Nephron (organoid): ENCODE measurements around the gene SP2.

Experiments used
- H3K27ac Mint-ChIP-seq, 3 experiments: 2 replicates each; pipeline ENCODE4 v1.8.0; 2020; ENCODE audit warnings: mixed read lengths in 3 of 3, mild to moderate bottlenecking in 2 of 3, moderate library complexity in 1 of 3
- H3K27me3 Mint-ChIP-seq: 2 replicates; pipeline ENCODE4 v1.8.0; 2021; ENCODE audit warnings: low read depth, mild to moderate bottlenecking, moderate library complexity, mixed read lengths
- H3K36me3 Mint-ChIP-seq: 2 replicates; pipeline ENCODE4 v1.8.0; 2020; ENCODE audit warnings: low read depth, mixed read lengths
- H3K4me1 Mint-ChIP-seq: 2 replicates; pipeline ENCODE4 v1.8.0; 2020; ENCODE audit warnings: mixed read lengths
- H3K4me3 Mint-ChIP-seq, 3 experiments: 2 replicates each; pipeline ENCODE4 v1.8.0; 2020; ENCODE audit warnings: mild to moderate bottlenecking in 3 of 3, mixed read lengths in 3 of 3, moderate library complexity in 2 of 3
- H3K9me3 Mint-ChIP-seq: 2 replicates; pipeline ENCODE4 v1.8.0; 2020; ENCODE audit warnings: mixed read lengths
- CTCF ChIP-seq, 3 experiments: fragments of 200-600 bp; sonication (generic); IDR thresholded peaks; one replicate each; pipeline ENCODE4 v1.5.0; 2021; ENCODE audit warnings: antibody characterized with exemption in 3 of 3; ENCODE audit not compliant: unreplicated experiment in 3 of 3

Gene SP2

GRCh38 chr17:47894498-47895346 is 1.3 kb upstream of the SP2 start:
- peak overlapping the region; percentile 86 to 96 (median 96) for H3K27ac Mint-ChIP-seq
- no peak for TF ChIP-seq CTCF (IDR thresholded peaks at IDR 0.05; ENCODE audit: unreplicated experiment in 3 of 3)
- no peaks in the 10 kb centered on the region for H3K27me3 Mint-ChIP-seq
- H3K36me3 Mint-ChIP-seq, result no peaks in the 10 kb centered on the region
- H3K4me1 Mint-ChIP-seq, result peaks cover 27% of the 10 kb centered on the region
- no peaks in the 10 kb centered on the region for H3K9me3 Mint-ChIP-seq
- peak overlapping the region; percentile 89 to 95 (median 93) for H3K4me3 Mint-ChIP-seq

GRCh38 chr17:47895347-47895855 is 635 bp upstream of the SP2 start:
- Mint-ChIP-seq H3K27ac (peak overlapping the region; percentile 86 to 96 (median 96)), H3K36me3 (no peaks in the 10 kb centered on the region), H3K27me3 (no peaks in the 10 kb centered on the region), H3K4me1 (peaks cover 27% of the 10 kb centered on the region), H3K4me3 (peak overlapping the region; percentile 89 to 95 (median 93)), H3K9me3 (no peaks in the 10 kb centered on the region)
- no peak for TF ChIP-seq CTCF (IDR thresholded peaks at IDR 0.05; ENCODE audit: unreplicated experiment in 3 of 3)

- no peaks in the 10 kb centered on the region for H3K9me3 Mint-ChIP-seq
- H3K36me3 Mint-ChIP-seq, result no peaks in the 10 kb centered on the region
- peak overlapping the region; percentile 86 to 95 (median 91) for H3K27ac Mint-ChIP-seq
These were observed 845 bp downstream of the SP2 start for GRCh38 chr17:47896672-47897490.

GRCh38 chr17:47897561-47897960 is 1.5 kb downstream of the SP2 start:
- peaks cover 6% of the 10 kb centered on the region for H3K36me3 Mint-ChIP-seq
- peaks cover 39% of the 10 kb centered on the region for H3K4me1 Mint-ChIP-seq
- H3K9me3 Mint-ChIP-seq, result no peaks in the 10 kb centered on the region
- peak overlapping the region; percentile 89 to 91 (median 90) for H3K4me3 Mint-ChIP-seq
- TF ChIP-seq CTCF (IDR thresholded peaks at IDR 0.05; ENCODE audit: unreplicated experiment in 3 of 3), result no peak
- H3K27me3 Mint-ChIP-seq, result no peaks in the 10 kb centered on the region
- peak overlapping the region; percentile 86 to 95 (median 91) for H3K27ac Mint-ChIP-seq

More at GRCh38 chr17:47896672-47897490, 845 bp downstream of the SP2 start:
- Mint-ChIP-seq H3K4me1 (peaks cover 32% of the 10 kb centered on the region), H3K27me3 (no peaks in the 10 kb centered on the region), H3K4me3 (peak overlapping the region; percentile 89 to 91 (median 90))
- TF ChIP-seq CTCF (IDR thresholded peaks at IDR 0.05; ENCODE audit: unreplicated experiment in 3 of 3), result no peak

- peak overlapping the region in 1 of 3 experiments; percentile 86 for H3K27ac Mint-ChIP-seq
- H3K4me3 Mint-ChIP-seq, result peak overlapping the region; percentile 45 to 91 (median 47)
- peaks cover 10% of the 10 kb centered on the region for H3K36me3 Mint-ChIP-seq
- H3K4me1 Mint-ChIP-seq, result peaks cover 44% of the 10 kb centered on the region
- H3K27me3 Mint-ChIP-seq, result no peaks in the 10 kb centered on the region
- no peaks in the 10 kb centered on the region for H3K9me3 Mint-ChIP-seq
- no peak for TF ChIP-seq CTCF (IDR thresholded peaks at IDR 0.05; ENCODE audit: unreplicated experiment in 3 of 3)
These were observed 2.2 kb downstream of the SP2 start for GRCh38 chr17:47898241-47898640.
